Measurements from ENCODE around the gene ERICH3.

- TF ChIP-seq PATZ1 (CRISPR knock-in tag; IDR thresholded peaks at IDR 0.05; ENCODE audit: borderline replicate concordance) = no peak
- TF ChIP-seq ESRRG (CRISPR knock-in tag; IDR thresholded peaks at IDR 0.05) = no peak
- TF ChIP-seq ZFP30 (CRISPR knock-in tag; IDR thresholded peaks at IDR 0.05) = no peak
- TF ChIP-seq ZNF70 (CRISPR knock-in tag; IDR thresholded peaks at IDR 0.05) = no peak
- no peak for TF ChIP-seq CSDC2 (CRISPR knock-in tag; IDR thresholded peaks at IDR 0.05)
- TF ChIP-seq OSR1 (CRISPR knock-in tag; IDR thresholded peaks at IDR 0.05) = no peak
- TF ChIP-seq, protein P1, sequence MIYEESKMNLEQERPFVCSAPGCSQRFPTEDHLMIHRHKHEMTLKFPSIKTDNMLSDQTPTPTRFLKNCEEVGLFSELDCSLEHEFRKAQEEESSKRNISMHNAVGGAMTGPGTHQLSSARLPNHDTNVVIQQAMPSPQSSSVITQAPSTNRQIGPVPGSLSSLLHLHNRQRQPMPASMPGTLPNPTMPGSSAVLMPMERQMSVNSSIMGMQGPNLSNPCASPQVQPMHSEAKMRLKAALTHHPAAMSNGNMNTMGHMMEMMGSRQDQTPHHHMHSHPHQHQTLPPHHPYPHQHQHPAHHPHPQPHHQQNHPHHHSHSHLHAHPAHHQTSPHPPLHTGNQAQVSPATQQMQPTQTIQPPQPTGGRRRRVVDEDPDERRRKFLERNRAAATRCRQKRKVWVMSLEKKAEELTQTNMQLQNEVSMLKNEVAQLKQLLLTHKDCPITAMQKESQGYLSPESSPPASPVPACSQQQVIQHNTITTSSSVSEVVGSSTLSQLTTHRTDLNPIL (CRISPR knock-in tag; IDR thresholded peaks at IDR 0.05; ENCODE audit: low read depth) = no peak
- no peak for TF ChIP-seq ZC3H10 (CRISPR knock-in tag; IDR thresholded peaks at IDR 0.05)
These were observed 42.2 kb upstream of the ERICH3 start for GRCh38 chr1:74715806-74716205.
